Upper lobe of left lung (tissue), 6 donors: ENCODE results near the gene EFCAB8. TPM values are rescaled to one million over a fixed set of nuclear protein-coding genes. Genes with fewer than 3 reads are reported as not detected.
A peak's percentile ranks its signal among the peaks of the same experiment; 100 is the strongest.

Source experiments
- ATAC-seq, 2 donors: fragments of 200-7000 bp; cut with Tn5 transposase; one replicate each; pipeline ENCODE4 v1.9.1; 2022; ENCODE audit warnings: mild to moderate bottlenecking in 2 of 2, moderate library complexity in 2 of 2; ENCODE audit not compliant: low FRiP score in 2 of 2
- DNase-seq, 2 donors: peaks; one replicate each; pipeline ENCODE4 v3.0.0-alpha.2; 2019 to 2020
- H3K27ac ChIP-seq, 4 donors: fragments of 200-600 bp; sonication (generic); one replicate each; pipeline ENCODE4 v1.5.1; 2016 to 2019
- H3K27me3 ChIP-seq, 4 donors: fragments of 200-600 bp; sonication (generic); one replicate each; pipeline ENCODE4 v1.5.1; 2017 to 2019
- H3K36me3 ChIP-seq, 4 donors: fragments of 200-600 bp; sonication (generic); one replicate each; pipeline ENCODE4 v1.5.1; 2016 to 2019
- H3K4me1 ChIP-seq, 4 donors: fragments of 200-600 bp; sonication (generic); one replicate each; pipeline ENCODE4 v1.5.1; 2018 to 2019
- H3K4me3 ChIP-seq, 4 donors: fragments of 200-600 bp; sonication (generic); one replicate each; pipeline ENCODE4 v1.5.1; 2017 to 2019; ENCODE audit warnings: mild to moderate bottlenecking in 2 of 4, moderate library complexity in 1 of 4
- H3K9me3 ChIP-seq, 4 donors: fragments of 200-600 bp; sonication (generic); one replicate each; pipeline ENCODE4 v1.5.1; 2018 to 2019
- EP300 ChIP-seq, 4 donors: sonication (generic); formaldehyde crosslinking; IDR thresholded peaks; one replicate each; pipeline ENCODE4 v1.5.1; 2017; ENCODE audit warnings: antibody characterized with exemption in 4 of 4, control low read depth in 2 of 4
- POLR2A ChIP-seq, 4 donors: fragments of 450-650 bp; IDR thresholded peaks; one replicate each; pipeline ENCODE4 v1.5.1; 2016 to 2017; ENCODE audit warnings: antibody characterized with exemption in 4 of 4, mild to moderate bottlenecking in 2 of 4
- POLR2AphosphoS5 ChIP-seq, 2 donors: sonication (generic); formaldehyde crosslinking; IDR thresholded peaks; one replicate each; pipeline ENCODE4 v1.5.1; 2017; ENCODE audit warnings: antibody characterized with exemption in 2 of 2
- WGBS, 2 donors: methylation state at CpG; one replicate each; pipeline ENCODE4 v1.1.5; 2017 to 2018; 5-methylcytosine and 5-hydroxymethylcytosine counted together
- total RNA-seq, 6 donors: library from RNA; depleted of rRNA in 4 of 6; stranded (reverse); fragments of >200 nt in 4 of 6; gene quantifications; one replicate each; pipeline versions ENCODE4 v1.1.0 to v1.2.1, GENCODE V29; 2016 to 2021
- TF ChIP-seq, protein P1 (sequence below), 6 experiments: fragments of 450-650 bp in 4 of 6; fragments of 200-600 bp in 2 of 6; sonication (generic) in 2 of 6; IDR thresholded peaks; one replicate each; pipeline ENCODE4 v1.5.1; 2016 to 2019; ENCODE audit warnings: antibody characterized with exemption in 6 of 6
- donor health status: DM: no; HTN: no; CAD: no; lungs with moderate emphysema.
- donor health status: DM: no; HTN: yes; CAD: no; lungs with severe emphysema.

Gene EFCAB8
- total RNA-seq, 6 donors from 2014 or later: 0.10 to 3.3 (median 0.67) TPM

- Histone ChIP-seq H3K9me3 (no peaks in the 10 kb centered on the region), H3K36me3 (no peaks in the 10 kb centered on the region), H3K4me3 (no peak overlapping the region), H3K4me1 (no peaks in the 10 kb centered on the region), H3K27ac (no peak overlapping the region), H3K27me3 (no peaks in the 10 kb centered on the region)
- DNase-seq (no peak), ATAC-seq (no peak)
- WGBS, 2 donors: 73 to 74% methylated on average over 15 to 19 of the region's 19 CpGs
- TF ChIP-seq EP300 (IDR thresholded peaks at IDR 0.05) (no peak), POLR2AphosphoS5 (IDR thresholded peaks at IDR 0.05) (no peak), POLR2A (IDR thresholded peaks at IDR 0.05) (no peak)
- TF ChIP-seq, protein P1, sequence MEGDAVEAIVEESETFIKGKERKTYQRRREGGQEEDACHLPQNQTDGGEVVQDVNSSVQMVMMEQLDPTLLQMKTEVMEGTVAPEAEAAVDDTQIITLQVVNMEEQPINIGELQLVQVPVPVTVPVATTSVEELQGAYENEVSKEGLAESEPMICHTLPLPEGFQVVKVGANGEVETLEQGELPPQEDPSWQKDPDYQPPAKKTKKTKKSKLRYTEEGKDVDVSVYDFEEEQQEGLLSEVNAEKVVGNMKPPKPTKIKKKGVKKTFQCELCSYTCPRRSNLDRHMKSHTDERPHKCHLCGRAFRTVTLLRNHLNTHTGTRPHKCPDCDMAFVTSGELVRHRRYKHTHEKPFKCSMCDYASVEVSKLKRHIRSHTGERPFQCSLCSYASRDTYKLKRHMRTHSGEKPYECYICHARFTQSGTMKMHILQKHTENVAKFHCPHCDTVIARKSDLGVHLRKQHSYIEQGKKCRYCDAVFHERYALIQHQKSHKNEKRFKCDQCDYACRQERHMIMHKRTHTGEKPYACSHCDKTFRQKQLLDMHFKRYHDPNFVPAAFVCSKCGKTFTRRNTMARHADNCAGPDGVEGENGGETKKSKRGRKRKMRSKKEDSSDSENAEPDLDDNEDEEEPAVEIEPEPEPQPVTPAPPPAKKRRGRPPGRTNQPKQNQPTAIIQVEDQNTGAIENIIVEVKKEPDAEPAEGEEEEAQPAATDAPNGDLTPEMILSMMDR (IDR thresholded peaks at IDR 0.05): no peak
These were observed 49.9 kb downstream of the EFCAB8 start for GRCh38 chr20:32908334-32909292.

DNA sequence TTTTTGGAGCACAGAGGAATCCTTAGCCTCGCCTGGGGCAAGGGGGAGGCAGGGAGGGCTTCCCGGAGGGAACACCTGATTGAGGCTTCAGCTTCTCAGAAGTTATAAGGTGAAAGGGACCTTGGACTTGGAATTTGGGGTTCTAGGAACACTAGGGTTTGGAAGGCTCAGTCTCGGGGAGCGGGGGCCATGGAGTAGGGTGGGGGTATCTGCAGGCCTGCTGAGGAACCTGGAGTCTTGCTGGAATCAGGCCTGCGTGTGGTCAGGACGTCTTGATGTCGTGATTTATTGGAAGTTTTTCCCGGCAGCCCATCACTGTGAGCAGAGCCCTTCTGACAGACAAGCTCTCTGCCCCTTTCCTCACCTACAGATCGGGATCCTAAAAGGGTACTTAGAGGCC lies 50.7 kb downstream of the EFCAB8 start:
- TF ChIP-seq, protein P1 (IDR thresholded peaks at IDR 0.05): no peak
- TF ChIP-seq EP300 (IDR thresholded peaks at IDR 0.05): no peak
- TF ChIP-seq POLR2AphosphoS5 (IDR thresholded peaks at IDR 0.05): no peak
- no peak for TF ChIP-seq POLR2A (IDR thresholded peaks at IDR 0.05)
- Histone ChIP-seq H3K4me3 (no peak overlapping the region), H3K27ac (no peak overlapping the region), H3K9me3 (no peaks in the 10 kb centered on the region), H3K36me3 (no peaks in the 10 kb centered on the region), H3K27me3 (no peaks in the 10 kb centered on the region), H3K4me1 (no peaks in the 10 kb centered on the region)
- DNase-seq (no peak), ATAC-seq (no peak)
- 91 to 93% methylated on average over 9 of the region's 9 CpGs for WGBS, 2 donors

- Histone ChIP-seq H3K36me3 (no peaks in the 10 kb centered on the region), H3K4me3 (no peak overlapping the region), H3K4me1 (no peaks in the 10 kb centered on the region), H3K9me3 (peaks cover 0 to 2% (median under 1%) of the 10 kb centered on the region in 4 donors), H3K27ac (no peak overlapping the region), H3K27me3 (no peaks in the 10 kb centered on the region)
- TF ChIP-seq POLR2A (IDR thresholded peaks at IDR 0.05) (no peak), EP300 (IDR thresholded peaks at IDR 0.05) (no peak), POLR2AphosphoS5 (IDR thresholded peaks at IDR 0.05) (no peak)
- TF ChIP-seq, protein P1 (IDR thresholded peaks at IDR 0.05): no peak
- no peak for ATAC-seq
- DNase-seq: peak in 1 of 2 donors; percentile 42
- WGBS, 2 donors: 91 to 98% methylated on average over 7 to 14 of the region's 14 CpGs
These were observed 51.3 kb downstream of the EFCAB8 start for GRCh38 chr20:32909896-32910571.

GRCh38 chr20:32911355-32911754 lies 52.6 kb downstream of the EFCAB8 start:
- H3K27ac ChIP-seq: no peak overlapping the region
- DNase-seq (peak in 1 of 2 donors; percentile 54), ATAC-seq (no peak)

More at GRCh38 chr20:32911355-32911754, 52.6 kb downstream of the EFCAB8 start:
- no peak overlapping the region for H3K4me3 ChIP-seq
- 65 to 76% methylated on average over 12 to 13 of the region's 13 CpGs for WGBS, 2 donors
- H3K9me3 ChIP-seq: peaks cover 7 to 15% (median 13%) of the 10 kb centered on the region in 4 donors
- no peaks in the 10 kb centered on the region for H3K4me1 ChIP-seq
- TF ChIP-seq EP300 (IDR thresholded peaks at IDR 0.05) (no peak), POLR2AphosphoS5 (IDR thresholded peaks at IDR 0.05) (no peak), POLR2A (IDR thresholded peaks at IDR 0.05) (no peak)
- TF ChIP-seq, protein P1 (IDR thresholded peaks at IDR 0.05): no peak
- no peaks in the 10 kb centered on the region for H3K27me3 ChIP-seq
- no peaks in the 10 kb centered on the region for H3K36me3 ChIP-seq
